ENCODE results near the gene CAD.
A peak's percentile ranks its signal among the peaks of the same experiment; 100 is the strongest.
"Not testable (repeated sequence)": the region's sequence is repeated elsewhere in the genome, so short reads cannot be mapped to it uniquely, and the experiment has no call there.

The CAD gene

DNA sequence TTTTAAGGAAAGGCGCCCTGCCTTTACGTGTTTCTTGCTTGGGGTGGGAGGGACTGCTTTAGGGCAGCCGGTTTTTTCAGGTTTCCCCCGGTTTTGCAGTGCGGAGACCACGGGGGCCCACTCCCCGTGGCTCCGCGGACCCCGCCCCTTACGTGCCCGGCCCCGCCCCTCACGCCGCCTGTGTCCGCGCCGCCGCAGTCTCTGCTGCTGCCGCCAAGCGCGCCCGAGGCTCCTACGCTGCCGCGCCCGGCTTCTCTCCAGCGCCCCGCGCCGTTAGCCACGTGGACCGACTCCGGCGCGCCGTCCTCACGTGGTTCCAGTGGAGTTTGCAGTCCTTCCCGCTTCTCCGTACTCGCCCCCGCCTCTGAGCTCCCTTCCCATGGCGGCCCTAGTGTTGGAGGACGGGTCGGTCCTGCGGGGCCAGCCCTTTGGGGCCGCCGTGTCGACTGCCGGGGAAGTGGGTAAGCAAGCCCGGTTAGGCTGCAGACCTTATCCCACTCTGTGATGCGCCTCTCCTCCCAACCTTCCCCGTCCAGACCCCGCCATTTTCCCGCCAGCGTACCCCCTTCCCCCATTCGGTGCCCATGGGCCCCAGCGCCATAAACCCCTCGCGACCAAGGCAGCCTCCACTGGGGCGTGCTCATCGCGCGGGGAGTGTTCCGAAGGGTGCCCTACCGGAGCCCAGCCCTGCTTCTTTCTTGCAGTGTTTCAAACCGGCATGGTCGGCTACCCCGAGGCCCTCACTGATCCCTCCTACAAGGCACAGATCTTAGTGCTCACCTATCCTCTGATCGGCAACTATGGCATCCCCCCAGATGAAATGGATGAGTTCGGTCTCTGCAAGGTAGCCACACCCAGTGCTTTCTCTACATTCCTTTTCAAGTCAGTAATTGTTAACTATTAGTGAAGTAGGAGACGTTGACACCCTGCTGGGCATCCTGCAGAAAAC is at the start of gene CAD:
TSS of gene CAD (plus strand) at position 197 of the 949 bp plus-strand sequence. CDS start at position 380, 183 bp downstream.
- peak; percentile 67 for DNase-seq (ENCODE audit: low spot score)

DNA sequence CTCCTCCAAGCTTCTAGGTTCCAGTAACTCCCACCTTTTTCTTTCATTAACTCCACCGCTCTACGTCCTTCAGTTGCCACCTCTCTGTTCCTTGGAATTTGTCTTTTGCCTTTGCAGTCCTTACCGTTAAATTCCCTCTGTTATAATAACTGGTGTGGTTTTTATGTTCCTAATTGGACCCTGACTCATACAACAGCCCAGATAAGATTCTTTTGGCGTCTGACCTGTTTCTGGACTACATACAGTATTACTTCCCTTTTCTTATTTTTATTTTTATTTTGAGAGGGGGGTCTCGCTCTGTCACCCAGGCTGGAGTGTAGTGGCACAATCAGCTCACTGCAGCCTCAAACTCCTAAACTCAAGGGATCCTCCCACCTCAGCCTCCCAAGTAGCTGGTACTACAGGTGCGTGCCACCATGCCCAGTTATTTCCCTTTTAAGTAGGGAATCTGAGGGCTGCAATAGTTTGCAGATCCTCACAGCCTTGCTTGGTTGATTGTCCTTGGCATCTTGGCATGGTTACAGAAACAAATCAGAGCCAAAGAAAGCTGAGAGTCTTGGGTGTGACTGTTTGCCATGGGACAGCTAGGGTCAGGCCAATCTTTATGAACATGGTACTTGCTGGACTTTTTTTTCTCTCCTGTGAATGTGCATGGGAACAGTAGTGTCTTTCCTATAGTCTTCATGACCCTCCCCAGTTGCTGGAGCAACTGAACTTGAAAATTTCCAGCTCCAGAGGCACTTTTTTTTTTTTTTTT is 46.4 kb upstream of the CAD start:
- no peak for DNase-seq (ENCODE audit: low spot score)

DNA sequence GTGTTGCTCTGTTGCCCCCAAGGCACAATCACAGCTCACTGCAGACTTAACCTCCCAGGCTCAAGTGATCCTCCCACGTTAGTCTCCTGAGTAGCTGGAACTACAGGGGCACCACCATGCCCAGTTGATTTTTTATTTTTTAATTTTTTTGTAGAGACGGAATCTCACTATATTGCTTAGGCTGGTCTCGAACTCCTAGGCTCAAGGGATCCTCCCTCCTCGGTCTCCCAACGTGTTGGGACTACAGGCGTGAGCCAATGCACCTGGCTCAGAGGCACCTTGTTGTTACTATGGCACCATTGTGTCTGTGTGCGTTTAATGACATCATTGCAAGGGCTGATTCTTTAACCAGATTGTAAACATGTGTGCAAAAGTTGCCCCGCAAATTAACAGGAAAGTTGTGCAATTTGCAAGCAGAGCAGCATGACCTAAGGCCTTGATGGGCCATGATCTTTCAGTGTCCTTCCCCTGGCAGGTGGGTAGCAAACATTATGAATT is 45.8 kb upstream of the CAD start:
- no peak for DNase-seq (ENCODE audit: low spot score)

DNA sequence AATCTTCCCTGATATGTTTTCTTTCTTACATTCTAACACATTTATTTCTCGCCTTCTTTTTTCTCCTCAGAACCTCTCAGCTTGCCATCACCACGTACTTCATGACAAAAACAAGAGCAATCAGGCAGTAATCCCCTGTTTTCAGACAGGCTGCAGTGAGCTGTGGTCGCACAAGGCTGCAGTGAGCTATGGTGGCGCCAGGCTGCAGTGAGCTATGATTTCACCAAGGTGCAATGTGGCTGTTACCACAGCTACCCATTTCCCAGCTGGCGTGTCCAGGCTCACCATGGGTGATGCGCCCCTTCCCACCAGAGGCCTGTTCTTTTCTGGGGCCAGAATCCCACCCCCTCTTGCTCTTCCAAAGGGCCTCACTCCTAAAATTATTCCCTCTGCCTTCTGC is 42.5 kb upstream of the CAD start:
- no peak for DNase-seq (ENCODE audit: low spot score)

DNA sequence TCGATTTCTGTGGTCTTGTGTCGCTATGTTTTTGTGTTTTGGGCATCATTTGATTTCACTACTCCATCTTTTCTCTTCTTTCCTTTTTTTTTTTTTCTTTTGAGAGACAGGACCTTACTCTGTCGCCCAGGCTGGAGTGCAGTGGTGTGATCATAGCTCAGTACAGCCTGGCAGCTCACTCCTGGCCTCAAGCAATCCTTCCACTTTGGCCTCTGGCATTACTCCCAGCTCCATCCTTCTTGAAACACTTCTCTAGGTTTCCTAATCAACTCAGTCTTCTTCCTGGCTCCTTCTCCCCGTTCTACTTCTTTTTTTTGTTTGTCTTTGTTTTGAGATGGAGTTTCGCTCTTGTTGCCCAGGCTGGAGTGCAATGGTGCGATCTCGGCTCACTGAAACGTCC is 41.8 kb upstream of the CAD start:
- no peak for DNase-seq (ENCODE audit: low spot score)

DNA sequence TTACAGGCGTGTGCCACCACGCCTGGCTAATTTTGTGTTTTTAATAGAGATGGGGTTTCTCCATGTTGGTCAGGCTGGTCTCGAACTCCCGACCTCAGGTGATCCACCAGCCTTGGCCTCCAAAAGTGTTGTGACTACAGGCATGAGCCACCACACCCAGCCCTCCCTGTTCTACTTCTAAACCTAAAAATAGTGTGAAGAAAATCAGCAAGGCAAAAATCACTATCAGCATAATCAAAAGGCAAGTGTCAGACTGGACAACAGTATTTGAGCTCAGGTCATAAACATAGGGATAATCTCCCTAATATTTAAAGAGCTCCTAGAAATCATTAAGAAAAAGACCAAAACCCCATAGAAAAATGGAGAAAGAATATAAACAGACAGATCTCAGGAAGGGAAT is 41.4 kb upstream of the CAD start:
- not testable (repeated sequence) for DNase-seq (ENCODE audit: low spot score)

DNA sequence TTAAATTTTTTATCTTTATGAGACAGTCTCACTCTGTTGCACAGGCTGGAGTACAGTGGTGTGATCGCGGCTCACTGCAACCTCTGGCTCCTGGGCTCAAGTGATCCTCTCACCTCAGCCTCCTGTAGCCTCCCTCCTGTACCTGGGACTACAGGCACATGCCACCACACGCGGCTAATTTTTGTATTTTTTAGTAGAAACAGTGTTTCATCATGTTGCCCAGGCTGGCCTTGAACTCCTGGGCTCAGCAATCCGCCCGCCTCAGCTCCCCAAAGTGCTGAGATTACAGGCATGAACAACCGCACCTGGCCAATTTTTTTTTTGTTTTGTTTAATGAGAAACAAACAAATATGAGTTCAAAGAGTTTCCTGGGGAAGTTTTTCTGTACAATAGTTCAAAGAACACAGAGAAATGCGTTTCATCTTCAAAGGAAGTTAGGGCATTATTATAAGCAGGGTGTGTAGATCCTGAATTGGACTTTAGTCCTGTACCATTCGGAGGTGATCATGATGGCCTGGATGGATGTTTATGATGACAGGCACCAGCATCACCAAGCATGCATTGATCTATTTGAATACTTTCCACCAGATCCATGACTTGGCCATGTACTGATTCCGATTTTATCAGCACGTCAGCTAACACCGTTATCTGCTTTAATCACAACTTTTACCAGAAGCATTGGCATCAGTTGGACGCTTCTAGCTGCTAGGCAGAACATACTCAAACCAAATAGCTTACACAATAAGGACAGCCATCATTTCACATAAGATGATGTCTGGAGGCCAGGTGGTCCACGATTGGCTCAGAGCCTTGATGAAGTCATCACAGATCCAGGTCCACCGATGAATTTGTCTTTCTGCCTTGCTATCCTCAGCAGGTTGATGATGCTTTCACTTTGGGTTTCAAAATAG is 39.5 kb upstream of the CAD start:
- DNase-seq (ENCODE audit: low spot score) = no peak

DNA sequence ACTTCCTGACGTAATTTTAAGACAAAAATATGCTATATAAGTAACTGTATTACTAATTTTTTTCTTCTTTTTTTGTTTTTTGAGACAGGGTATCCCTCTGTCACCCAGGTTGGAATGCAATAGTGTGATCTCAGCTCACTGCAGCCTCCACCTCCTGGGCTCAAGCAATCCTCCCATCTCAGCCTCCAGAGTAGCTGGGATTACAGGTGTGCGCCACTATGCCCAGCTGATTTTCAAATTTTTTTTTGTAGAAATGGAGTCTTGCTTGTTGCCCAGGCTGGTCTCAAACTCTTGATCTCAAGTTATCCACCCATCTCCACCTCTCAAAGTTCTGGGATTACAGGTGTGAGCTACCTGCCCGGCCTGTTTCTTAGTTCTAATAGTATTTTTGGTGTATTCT is 38.7 kb upstream of the CAD start:
- DNase-seq (ENCODE audit: low spot score) = no peak

DNA sequence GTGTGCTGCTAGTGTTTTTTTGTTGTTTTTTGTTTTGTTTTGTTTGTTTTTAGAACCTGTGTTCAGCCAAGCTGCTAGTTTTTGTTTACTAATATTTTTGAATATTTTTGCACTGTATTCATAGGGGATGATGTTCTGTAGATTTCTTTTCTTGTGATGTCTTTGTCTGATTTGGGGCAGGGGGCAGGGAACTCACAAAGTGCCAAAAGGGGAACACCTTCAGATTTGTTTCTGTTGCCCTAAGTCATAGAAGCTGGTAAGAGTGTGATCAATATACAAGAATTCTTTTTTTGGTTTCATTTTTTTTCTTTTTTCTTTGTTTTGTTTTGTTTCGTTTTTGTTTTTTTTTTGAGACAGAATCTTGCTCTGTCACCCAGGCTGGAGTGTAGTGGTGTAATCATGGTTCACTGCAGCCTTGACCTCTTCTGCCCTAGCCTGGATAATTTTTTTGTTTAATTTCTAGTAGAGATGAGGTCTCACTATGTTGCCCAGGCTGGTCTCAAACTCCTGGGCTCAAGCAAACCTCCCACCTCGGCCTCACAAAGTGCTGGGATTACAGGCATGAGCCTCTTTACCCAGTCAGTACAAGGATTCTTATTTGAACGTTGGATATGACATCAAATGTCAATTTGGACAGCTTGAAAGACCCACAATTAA is 37.7 kb upstream of the CAD start:
- DNase-seq (ENCODE audit: low spot score) = no peak

DNA sequence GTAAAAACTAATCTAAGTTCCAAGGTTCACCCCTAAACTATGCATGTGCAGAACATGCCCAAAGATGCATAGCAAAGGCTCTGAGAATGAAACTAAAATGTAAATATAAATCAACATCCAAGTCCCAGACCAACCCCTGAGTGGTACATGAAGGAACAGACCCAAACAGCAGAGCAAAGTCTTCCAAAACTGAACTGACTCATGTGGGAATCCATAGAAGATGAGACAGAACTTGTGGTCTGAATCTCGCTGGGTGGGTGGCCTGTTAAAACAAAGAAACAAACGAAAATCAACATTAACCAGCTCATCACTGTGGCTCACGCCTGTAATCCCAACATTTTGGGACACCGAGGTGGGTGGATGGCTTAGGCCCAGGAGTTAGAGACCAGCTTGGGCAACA is 34.8 kb upstream of the CAD start:
- no peak for DNase-seq (ENCODE audit: low spot score)

DNA sequence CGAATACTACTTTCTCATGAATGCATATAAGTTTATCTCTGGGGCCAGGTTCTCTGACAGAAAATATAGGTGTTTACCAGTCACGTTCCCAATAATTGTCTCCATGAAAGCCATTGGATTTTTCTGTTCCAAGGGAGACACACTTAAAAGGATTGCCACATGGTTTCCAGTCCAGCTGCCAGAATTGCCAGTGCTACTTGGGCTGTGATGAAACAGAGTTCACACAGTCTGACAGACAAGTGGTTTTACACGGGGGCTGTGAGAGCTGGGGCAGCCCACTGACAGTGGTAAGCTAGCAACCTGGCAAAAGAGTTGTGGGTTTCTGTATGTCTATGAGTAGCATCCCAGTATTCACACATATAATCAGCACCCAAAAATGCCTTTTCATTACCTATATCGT is 33.1 kb upstream of the CAD start:
- DNase-seq (ENCODE audit: low spot score) = no peak

DNA sequence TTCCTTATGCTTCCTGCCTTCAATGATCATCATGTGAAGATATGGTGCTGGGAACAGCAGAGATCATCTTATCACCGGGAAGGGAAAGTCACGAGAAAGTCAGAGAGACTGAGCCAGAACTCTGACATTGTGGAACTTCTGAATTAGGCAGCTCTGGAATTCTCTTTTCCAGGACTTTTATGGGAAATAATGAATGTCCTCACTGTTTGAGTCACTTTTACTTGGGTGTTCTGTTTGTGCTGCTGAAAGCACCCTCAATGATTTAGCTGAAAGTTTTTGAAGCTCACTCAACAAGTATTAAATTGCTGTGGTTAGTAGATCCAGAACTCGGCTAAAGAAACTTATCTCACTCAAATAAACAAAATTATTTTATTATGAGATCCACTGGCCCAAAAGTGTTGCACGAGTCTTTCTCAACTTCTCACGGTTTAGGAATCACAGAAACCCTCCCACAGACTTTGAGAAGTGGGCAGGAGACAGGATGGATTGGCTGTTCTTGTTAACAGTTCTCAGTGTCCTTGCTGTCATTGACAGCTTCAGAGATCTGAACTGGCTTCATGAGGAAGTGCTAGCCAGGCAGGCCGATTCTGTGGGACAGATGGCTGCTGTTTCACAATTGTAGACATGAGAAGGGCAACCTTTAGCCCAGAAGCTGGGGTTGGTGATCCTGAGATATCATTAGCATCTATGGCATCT is 31.7 kb upstream of the CAD start:
- peak; percentile 10 for DNase-seq (ENCODE audit: low spot score)

DNA sequence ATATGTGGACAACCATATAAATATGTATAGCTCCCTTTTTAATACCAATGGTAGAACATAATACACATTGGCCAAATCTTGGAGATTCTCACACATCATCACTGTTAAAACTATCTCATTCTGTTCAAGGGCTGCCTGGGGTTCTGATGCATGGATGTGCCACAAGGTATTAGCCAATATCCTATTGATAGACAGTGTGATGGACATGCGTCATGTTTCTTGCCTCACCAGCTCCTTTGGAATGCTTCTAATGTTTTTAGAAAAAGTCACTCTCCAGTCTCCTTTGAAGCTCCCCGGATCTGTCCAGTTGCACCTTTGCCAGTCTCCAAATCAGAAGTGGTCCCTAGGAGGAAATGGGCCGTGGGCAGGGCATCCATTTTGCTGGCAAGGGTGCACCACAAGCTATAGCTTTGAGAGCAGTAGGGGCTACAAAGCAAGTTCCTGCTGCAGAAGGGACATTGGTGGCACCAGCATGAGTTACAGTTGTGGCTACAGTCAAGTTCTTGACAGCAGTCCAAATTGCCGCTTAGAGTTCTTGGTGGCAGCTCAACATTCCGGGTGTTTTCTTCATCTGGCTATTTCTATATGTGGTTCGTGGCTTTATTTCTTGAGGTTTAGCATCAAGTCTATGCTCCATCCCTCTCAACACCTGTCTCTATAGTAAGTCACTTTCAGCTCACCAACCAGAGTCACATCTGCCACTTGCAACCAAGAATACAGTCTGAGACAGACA is 30.4 kb upstream of the CAD start:
- DNase-seq (ENCODE audit: low spot score) = no peak

DNA sequence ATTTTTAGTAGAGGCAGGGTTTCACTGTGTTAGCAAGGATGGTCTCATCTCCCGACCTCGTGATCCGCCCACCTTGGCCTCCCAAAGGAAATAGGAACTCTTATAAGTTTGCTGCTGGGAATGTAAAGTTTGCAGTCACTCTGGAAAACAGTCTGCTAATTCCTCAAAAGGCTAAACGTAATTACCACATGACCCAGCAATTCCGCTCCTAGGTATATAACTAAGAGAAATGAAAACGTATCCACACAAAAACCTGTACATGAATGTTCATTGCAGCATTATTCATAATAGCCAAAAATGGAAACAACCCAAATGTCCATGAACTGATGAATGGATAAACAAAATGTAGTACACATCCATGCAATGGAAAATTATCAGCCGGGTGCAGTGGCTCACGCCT is 27.2 kb upstream of the CAD start:
- DNase-seq (ENCODE audit: low spot score) = no peak

DNA sequence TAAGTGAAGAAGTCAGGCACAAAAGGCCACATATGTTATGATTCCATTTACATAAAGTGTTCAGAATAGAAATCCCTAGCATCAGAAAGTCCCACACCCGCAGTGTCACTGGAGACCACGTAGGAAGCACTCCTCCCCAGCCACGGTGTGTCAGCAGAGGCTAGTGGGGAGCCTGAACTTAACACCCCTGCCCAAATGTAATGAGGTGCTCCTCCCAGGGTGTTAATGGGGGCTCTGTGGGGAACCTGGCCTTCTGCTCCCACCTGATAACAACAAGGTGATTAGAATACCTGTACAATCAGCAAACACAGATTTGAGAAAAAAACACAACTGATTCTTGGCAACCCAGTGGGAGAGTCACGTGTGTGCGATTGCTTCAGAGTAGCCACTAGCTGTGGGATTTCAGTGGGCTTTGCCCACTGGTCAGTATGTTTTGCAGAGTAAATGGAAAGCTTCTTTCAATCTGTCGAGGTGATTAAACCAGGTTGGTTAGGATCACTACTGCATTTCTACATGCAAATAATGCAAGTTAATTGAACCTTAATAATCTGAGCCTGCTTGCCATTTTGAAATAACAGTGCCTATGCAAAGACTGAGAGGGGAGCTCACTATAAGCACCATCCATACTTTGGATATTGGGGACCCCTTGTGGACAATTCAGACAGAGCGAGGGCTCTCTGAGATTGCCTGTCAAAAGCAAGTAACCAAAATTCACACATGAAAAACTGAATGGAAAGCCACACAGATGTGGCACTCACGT is 25.9 kb upstream of the CAD start:
- peak; percentile 68 for DNase-seq (ENCODE audit: low spot score)

DNA sequence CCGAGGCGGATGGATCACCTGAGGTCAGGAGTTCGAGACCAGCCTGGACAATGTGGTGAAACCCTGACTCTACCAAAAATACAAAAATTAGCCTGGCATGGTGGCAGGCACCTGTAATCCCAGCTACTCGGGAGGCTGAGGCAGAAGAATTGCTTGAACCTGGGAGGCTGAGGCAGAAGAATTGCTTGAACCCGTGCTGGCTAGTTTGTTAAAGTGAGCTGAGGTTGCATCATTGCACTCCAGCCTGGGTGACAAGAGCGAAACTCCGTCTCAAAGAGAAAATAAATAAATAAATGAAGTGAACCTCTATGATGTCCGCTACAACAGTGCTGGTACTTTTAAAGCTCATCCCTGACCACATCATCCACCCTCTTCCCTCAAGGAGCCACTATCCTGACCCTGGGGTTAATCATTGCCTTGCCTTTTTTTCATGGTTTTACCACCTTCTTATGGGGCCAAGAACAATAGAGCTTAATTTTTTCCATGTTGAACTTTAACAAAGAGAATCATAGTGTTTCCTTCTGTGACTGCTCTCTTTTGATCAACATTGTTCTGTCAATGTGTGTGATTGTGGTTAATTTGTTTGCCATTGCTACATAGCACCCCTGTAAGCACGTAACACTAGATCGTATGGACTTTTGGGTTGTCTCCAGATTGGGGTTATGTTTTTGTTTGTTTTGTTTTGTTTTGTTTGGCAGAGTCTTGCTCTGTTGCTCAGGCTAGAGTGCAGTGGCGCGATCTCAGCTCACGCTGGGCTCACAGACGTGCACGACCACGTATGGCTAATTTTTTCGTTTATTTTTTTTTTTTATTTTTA is 22.4 kb upstream of the CAD start:
- no peak for DNase-seq (ENCODE audit: low spot score)

DNA sequence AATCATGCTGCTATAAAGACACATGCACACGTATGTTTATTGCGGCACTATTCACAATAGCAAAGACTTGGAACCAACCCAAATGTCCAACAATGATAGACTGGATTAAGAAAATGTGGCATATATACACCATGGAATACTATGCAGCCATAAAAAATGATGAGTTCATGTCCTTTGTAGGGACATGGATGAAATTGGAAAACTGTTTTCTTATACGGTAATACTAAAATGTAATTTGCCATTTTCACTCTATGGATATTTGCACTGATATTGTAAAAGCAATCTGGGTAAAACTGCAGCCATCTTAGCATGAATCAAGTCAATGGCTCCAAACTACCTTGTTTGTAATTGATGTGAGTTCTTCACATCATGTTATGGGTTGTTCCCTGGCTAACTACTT is 21.4 kb upstream of the CAD start:
- DNase-seq (ENCODE audit: low spot score) = not testable (repeated sequence)

DNA sequence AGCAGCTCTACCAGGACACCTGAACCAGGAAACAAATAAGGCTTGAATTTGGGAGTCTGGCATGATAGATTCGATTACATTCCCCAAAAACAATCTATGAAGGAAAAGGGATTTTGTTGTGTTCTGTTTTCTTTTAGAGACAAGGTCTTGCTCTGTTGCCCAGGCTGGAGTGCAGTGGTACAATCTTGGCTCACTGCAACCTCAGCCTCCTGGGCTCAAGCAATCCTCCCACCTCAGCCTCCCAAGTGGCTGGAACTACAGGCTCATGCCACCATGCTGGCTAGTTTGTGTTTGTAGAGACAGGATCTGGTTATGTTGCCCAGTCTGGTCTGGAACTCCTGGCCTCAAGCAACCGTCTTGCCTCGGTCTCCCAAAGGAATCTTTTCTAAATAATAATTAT is 19.1 kb upstream of the CAD start:
- not testable (repeated sequence) for DNase-seq (ENCODE audit: low spot score)

All from pons (tissue), 1 donor.